HG02973 (cell line): ENCODE data around the gene UBTD2.
"Not testable (repeated sequence)": the region's sequence is repeated elsewhere in the genome, so short reads cannot be mapped to it uniquely, and the experiment has no call there.

Source experiments
- ATAC-seq: cut with Tn5 transposase; IDR thresholded peaks from one replicate; pipeline ENCODE4 v1.9.1; 2021; ENCODE audit warnings: moderate library complexity; ENCODE audit not compliant: unreplicated experiment

UBTD2 gene, protein sequence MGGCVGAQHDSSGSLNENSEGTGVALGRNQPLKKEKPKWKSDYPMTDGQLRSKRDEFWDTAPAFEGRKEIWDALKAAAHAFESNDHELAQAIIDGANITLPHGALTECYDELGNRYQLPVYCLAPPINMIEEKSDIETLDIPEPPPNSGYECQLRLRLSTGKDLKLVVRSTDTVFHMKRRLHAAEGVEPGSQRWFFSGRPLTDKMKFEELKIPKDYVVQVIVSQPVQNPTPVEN

DNA sequence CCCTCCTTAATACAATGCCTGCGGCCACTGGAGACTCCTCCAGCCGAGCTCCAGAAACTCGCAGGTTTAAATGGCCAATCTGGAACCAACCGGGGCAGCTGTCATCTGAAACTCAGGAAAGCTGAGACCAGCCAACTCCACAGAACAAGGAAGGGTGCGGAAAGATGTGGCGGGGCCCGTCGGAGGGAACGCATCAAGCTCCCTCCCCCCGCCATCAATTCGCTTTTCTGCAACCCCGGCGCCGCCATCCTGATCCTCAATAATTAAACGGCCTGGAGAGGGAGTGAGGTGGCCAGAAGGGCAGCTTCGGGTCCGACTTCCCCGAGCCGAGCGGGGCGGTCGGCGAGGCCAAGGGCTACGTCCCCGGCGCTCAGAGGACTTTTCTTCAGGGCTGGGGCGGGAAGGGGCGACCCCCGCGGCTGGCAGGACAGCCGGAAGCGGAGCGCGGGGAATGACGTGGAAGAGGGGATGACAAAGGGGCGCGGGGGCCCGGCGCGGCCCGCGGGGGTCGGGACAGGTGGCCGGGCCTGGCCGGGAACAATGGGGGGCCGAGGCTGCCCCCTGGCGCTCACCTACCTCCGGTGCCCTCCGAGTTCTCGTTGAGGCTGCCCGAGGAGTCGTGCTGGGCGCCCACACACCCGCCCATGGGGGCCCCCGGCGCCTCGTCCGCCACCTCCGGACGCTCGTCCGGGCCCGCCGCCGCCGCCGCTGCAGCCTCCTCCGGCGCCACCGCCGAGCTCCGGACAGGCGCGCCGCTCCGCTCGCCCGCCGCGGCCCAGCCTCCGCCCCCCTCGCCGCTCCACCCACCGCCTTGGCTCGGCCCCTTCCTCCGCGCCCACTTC is at the start of gene UBTD2:
Gene UBTD2 (minus strand): TSS at position 745 of the 842 bp plus-strand sequence. CDS start 99 bp downstream, at position 646.
- ATAC-seq = peak; percentile 82

DNA sequence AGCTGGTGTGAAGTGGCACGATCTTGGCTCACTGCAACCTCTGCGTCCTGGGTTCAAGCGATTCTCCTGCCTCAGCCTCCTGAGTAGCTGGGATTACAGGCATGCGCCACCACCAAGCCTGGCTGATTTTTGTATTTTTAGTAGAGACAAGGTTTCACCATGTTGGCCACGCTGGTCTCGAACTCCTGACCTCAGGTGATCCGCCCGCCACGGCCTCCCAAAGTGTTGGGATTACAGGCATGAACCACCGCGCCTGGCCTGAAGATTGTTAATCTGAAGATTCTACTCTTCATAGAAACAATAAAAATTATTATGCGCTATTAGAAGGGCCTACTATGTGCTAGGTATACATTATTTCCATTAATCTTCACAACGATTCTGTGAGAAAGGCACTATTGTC is 43.3 kb upstream of the UBTD2 start:
- ATAC-seq = not testable (repeated sequence)

DNA sequence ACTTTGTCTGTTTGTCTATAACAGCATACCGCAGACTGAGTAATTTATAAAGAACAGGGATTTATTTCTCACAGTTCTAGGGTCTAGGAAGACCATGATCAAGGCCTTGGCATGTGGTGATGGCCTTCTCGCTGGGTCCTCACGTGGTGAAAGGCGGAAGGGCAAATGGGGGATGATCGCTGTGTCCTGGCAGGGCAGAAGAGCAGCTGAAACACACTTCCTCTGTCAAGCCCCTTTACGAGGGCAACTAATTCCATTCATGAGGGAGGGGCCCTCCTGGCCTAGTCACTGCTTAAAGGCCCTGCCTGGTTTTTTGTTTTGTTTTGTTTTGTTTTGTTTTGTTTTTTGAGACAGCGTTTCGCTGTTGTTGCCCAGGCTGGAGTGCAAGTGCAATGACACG is 41.9 kb upstream of the UBTD2 start:
- no peak for ATAC-seq

DNA sequence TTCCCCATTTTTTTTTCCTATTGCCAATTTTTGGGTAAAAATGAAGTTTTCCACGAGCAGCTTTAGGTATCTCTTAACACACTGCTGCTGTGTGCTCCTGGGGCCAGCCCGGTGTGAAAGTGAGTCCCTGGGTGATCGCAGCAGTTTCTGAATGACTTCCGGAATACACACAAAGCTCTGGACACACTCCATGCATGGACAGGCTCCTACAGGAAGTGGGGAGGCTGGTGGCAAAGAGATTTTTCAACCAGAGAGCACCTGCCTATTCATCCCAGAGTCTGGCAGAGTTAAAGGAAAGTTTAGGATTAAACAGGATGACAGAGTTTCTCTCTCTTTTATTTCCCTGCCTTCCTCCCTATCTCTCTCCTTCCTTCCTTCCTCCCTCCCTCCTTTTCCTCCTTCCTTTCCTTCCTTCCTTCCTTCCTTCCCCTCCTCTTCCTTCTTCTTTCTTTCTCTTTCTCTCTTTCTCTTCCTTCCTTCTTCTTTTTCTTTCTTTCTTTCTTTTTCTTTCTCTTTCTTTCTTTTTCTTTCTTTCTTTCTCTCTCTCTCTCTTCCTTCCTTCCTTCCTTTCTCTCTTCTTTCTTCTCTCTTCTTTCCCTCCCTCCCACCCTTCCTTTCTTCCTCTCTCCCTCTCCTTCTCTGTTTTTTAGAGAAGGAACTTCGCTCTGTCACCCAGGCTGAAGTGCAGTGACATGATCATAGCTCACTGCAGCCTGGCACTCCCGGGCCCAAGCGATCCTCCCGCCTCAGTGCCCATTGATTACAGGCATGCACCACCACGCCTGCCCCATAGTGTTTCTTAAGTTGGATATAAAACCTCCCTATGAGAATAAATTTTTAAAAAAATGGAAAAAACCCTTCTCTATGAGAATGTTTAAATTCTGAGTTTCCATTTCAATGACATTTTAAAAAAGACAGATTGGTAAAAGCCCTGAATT is 38.7 kb upstream of the UBTD2 start:
- peak; percentile 54 for ATAC-seq

DNA sequence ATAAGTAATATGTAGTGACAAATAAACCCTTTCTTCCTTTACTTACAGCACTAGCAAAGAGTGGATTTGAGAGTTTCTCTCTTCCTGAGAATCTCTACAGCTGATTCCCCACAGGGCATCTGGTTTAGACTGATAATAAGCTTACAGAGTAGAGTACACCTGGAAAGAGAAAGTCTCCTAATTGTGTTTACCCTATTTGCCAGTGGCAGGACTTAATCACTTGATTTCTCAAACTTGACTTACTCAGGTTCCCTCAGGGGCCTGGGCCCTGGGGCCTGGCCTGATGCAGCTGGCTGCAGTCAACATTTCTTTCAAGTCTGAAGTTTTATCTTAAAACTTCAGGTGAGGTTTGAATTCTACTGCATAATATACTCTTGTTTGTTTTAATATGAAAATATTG is 38.0 kb upstream of the UBTD2 start:
- no peak for ATAC-seq

DNA sequence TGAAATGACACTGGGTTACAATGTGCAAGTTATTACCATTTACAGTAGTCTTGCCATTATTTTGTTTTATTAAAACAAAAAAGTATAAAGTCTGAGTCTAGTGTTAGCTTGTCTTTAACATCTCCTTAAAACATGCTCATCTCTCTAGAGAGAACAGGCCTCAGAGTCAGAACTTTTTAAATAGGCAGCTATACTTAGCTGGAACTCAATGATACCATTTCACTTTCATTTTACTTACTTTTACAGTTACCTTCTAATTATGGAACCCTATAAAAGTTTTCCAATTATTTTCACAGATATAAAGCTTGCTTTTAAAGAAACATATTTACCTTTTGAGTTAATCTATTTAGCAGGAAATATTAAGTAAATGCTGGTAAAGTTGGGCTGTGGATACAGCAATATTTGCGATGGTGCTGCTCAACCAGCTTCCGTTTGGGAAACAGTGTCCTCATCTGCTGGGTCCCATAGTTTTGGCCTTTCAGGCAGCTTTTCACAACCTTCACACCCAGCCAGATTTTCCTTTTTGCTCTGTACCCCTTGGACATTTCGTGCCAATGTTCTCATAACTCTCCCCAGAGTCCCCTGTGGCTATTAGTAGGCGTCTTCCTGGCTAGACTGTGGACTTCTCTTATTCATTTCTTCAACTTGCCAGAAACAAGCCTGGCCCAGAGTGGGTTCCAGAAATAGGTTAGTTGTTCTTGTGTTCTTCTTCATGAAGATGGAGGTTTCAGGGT is 36.3 kb upstream of the UBTD2 start:
- ATAC-seq = no peak

DNA sequence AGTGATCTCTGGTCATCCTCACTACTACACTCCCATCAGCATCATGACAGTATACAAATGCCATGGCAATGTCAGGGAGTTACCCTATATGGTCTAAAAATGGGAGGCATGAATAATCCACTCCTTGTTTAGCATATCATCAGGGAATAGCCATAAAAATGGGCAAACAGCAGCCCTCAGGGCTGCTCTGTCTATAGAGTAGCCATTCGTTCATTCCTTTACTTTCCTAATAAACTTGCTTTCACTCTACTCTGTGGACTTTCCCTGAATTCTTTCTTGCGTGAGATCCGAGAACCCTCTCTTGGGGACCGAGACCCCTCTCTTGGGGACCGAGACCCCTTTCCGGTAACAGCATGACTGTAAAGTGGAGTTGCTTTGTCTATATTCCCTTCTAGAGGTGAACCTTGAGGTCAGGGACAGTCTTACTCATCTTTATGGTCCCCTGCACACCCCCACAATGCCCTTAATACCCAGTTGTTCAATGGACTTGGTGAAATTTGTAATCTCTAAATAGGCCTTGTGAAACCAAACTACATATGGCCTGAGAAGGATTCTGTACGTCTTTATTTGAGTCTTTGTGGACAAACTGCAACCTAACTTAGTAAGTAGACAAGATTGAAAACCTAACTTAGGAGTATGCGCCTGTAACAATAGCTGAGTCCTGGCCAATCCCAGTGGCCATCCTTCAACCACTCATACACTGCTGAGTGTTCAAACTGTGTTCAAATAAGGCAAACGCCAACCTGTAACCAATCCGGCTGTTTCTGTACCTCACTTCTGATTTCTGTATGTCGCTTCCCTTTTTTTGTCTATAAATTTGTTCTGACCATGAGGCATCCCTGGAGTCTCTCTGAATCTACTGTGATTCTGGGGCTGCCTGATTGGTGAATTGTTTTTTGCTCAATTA is 32.3 kb upstream of the UBTD2 start:
- ATAC-seq = peak; percentile 55

DNA sequence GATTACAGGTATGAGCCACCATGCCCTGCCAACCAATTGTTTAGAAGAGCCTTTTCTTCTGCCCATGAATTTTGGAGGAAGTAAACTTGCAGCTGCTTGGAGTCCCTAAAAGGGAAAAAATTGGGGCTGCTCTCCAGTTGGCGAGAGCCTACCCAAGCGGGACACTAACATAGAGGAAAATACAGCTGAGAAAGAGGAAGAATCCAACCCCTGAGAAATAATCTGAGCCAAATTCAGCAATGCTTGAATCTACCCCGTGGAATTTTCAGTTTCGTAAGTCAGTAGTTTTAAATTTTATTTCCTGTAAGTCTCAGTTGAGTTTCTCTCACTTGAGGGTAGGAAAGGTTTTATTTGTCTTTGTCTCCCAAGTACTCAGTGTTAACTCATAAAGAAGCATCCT is 30.4 kb upstream of the UBTD2 start:
- ATAC-seq = no peak

DNA sequence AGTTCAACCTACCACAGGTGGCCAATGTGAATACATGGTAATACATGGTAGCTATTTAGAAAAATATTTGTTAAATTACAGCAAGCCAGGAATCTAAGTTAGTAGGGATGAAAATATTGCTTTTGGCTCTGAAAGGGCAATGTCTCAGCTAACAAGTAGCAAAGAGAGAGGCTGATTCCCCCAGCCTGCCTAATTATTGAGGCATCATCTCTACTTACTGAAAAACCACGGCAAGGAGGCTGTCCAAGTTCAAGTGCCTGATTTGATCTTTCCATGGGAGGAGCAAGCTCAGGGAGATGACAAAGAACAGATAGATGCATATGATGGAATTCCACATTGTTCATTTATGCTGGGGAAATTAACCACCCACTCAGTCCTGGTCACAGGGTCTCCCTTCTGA is 28.7 kb upstream of the UBTD2 start:
- no peak for ATAC-seq

DNA sequence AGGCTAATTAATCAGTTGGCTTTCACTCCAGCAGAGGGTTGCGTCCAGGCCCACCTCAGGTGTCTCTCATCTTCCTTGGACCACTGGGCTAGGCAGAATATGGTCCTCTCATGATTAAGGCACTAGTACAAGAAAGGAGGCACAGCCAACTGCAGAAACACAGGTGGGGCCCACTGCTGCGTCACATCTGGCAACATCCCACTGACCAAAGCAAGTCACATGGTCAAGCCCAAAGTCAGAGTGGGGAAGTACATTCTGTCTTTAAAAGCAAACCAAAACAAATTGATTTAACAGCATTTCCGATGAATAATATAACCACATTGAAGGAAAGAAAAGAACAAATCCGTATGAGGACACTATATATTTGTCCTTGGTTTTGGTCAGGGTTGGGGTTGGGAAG is 28.0 kb upstream of the UBTD2 start:
- no peak for ATAC-seq

DNA sequence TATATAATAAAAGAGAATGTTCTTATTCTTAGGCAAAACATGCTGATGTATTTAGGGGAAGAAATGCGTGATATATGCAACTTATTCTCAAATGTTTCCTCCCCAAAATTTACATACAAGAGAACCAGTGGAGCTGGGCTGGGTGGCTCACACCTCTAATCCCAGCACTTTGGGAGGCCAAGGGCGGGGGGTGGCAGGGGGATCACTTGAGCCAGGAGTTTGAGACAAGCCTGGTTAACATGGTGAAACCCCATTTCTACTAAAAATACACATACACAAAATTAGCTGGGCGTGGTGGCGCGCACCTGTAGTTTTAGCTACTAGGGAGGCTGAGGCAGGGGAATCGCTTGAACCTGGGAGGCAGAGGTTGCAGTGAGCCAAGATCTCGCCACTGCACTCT is 27.5 kb upstream of the UBTD2 start:
- no peak for ATAC-seq

DNA sequence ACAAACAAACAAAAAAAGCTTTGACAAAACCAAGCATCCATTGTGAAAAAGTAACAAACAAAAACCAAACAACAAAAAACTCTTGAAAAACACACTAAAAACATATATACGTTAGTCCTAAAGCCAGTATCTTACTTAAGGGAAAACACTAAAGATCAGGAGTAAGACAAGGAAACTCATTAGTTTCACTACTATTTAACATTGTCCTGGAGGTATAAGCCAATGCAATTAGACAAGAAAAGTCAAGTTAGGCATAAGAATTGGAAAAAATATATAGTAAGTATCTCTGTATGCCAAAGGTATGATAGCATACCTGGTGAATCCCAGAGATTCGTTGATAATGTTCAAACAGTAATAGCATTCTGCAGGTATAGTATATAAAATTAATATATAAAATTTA is 21.8 kb upstream of the UBTD2 start:
- no peak for ATAC-seq

DNA sequence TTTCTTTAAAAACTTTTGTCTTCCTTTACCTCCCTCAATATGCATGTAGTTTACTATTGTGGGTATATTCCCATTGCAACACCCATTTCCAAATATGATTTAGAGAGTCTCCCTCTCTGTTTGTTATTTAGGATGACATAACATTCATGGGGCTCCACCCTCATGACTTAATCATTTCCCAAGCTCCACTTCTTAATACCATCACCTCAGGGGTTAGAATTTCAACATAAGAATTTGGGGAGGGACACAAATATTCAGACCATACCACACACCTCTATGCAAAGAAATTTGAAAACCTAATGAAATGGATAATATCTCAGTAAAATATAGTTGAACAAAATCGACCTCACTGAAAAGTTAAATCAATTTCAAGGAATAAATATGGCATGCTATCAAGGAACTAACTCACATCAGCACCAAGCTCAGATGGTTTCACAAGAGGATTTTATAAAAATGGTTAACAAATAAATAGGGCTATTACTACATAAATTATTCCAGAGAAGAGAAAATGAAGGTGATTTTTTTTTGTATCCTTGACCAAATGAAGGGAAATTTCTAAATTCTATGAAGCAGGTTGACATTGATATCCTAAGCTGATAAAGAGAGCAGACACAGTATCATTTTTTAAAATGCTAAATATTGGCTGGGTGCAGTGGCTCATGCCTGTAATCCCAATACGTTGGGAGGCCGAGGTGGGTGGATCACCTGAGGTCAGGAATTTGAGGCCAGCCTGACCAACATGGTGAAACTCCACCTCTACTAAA is 20.2 kb upstream of the UBTD2 start:
- ATAC-seq = no peak

DNA sequence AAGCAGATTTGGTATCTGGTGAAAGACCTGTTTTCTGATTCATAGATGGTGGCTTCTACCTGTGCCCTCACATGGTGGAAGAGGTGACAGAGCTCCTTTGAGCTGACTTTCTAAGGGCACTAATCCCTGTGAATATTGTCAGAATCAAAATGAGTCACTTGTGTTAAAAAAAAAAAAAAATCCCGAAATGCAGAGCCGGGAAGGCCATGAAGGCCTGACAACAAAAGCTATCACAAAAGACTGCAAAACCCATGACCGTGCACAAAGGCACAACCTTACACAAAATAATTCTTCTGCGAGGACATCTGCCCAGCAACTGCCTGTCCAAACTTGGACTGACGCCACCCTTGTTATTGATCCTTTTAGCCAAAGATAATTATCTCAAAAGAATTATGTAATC is 19.6 kb upstream of the UBTD2 start:
- no peak for ATAC-seq

DNA sequence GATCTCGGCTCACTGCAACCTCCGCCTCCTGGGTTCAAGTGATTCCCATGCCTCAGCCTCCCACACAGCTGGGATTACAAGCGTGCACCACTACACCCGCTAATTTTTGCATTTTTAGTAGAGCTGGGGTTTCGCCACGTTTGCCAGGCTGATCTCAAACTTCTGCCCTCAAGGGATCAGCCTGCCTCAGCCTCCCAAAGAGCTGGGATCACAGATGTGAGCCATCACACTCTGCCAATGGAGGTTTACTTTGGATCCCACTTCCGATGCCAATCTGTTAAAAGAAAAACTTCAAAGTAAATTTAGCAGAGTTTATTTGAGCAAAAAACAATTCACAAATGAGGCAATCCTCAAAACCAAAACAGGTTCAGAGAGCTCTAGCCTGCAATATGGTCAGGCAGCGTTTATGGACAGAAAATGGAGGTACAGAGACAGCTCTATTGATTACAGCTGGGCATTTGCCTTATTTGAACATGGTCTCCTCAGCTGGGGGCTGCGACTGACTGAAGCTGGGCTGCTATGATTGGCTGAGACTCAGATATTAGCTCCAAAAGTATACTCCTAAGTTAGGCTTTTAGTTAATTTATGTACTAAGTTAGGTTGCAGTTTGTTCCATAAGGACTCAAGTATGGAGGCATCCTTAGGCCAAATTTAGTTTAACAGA is 18.6 kb upstream of the UBTD2 start:
- ATAC-seq = no peak

DNA sequence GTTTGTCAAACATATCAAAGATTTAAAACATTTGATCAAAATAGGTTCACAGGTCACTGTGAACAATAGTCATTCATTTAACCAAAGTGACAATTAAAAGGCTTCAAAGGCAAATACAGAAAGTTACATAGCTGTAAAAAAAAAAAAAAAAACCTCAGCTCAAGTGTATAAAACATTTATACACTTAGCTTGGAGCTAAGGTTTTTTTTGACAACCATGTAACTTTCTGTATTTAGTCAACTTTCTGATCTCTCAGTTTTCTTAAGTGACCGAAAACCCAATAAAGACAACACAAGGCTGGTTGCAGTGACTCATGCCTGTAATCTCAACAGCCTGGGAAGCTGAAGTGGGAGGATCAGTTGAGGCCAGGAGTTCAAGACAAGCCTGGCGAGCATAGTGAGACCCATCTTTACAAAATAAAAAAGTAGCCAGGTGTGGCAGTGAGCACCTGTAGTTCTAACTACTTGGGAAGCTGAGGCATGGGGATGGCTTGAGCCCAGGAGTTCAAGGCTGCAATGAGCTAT is 16.4 kb upstream of the UBTD2 start:
- no peak for ATAC-seq

DNA sequence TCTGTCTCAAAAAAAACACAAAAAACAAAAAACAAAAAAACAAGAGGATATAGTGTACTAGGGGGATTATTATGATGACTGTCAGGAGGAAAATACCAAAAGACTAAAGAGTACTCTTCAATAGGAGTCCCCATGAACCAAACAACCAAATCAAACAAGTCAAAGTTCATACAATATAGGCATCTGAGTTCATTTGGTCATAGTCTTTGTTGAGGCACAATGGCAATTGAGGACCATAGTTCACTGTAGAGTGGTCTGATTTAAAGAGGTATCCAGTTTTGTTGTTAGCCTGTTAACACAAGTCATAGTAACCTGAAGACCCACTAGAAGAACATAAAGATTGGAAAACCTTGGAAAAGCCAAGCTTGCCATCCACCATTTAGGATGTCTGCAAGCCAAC is 11.3 kb upstream of the UBTD2 start:
- ATAC-seq = no peak

DNA sequence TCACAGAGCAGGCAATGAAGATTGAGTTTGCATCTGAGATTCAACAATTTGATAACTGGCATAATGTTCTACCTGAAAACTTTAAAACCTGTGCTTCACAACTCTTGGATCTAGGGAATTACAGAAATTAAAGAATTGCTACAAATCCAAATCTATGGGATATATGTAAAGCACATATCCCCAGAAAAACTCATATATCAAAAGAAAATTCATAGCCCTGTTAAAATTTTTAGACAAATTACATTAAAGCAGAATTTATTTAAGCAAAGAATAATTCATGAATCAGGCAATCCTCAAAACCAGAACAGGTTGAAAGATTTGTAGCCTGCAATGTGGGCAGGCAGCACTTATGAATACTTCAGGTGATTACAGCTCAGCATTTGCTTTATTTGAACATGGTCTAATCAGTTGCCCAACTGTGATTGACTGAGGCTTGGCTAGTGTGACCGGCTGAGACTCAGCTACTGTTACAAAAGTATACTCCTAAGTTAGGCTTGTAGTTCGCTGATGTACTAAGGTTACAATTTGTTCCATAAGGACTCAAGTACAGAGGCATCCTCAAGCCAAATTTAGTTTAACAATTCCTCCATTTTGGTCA is 10.3 kb upstream of the UBTD2 start:
- ATAC-seq = no peak
